Fibroblast of the aortic adventitia (primary cell): ENCODE measurements around the gene WDR47. TPM values are rescaled to one million over a fixed set of nuclear protein-coding genes. Genes with fewer than 3 reads are reported as not detected.
"Not testable (repeated sequence)": the region's sequence is repeated elsewhere in the genome, so short reads cannot be mapped to it uniquely, and the experiment has no call there.

Experiments used
- DNase-seq: peaks from one replicate; pipeline ENCODE4 v3.0.0-alpha.2; 2010; ENCODE audit warnings: low read depth
- H3K4me3 ChIP-seq: 2 replicates; pipeline ENCODE4 v1.5.1; 2011; ENCODE audit warnings: low read depth, mild to moderate bottlenecking, control low read depth, low read length, moderate library complexity
- CTCF ChIP-seq: IDR thresholded peaks from 2 replicates; pipeline ENCODE4 v1.5.1; 2011; ENCODE audit warnings: mild to moderate bottlenecking, low read length, control low read depth, inconsistent platforms; ENCODE audit not compliant: insufficient read depth
- small RNA-seq: library from RNA; depleted of rRNA; stranded (forward); fragments of <200 nt; gene quantifications from one replicate; pipeline ENCODE3, GENCODE V24; 2012
- total RNA-seq: library from RNA; depleted of rRNA; stranded (reverse); fragments of >200 nt; gene quantifications from 2 replicates; pipeline ENCODE4 v1.2.3, GENCODE V29; 2012; ENCODE audit warnings: low replicate concordance

Gene WDR47
- total RNA-seq, 1 donor: 22.1 TPM

GRCh38 chr1:108933944-108934343 lies 108.0 kb downstream of the WDR47 start:
- no peak for TF ChIP-seq CTCF
- no peak for DNase-seq
- H3K4me3 ChIP-seq: no peak overlapping the region

GRCh38 chr1:108927565-108927964 lies 114.3 kb downstream of the WDR47 start:
- H3K4me3 ChIP-seq, DNase-seq: not testable (repeated sequence)

GRCh38 chr1:108925920-108926319 lies 116.0 kb downstream of the WDR47 start:
- TF ChIP-seq CTCF: no peak
- no peak overlapping the region for H3K4me3 ChIP-seq
- no peak for DNase-seq

Small RNAs within 50 kb of the gene (small RNA-seq; reads per million reads assigned to genes)
- gene BX679664.1 (not detected), gene BX679664.2 (not detected)

Other genes with a start within 250 kb of the WDR47 start
- gene AKNAD1, start 185.0 kb downstream of the WDR47 start, total RNA-seq: 0.27 TPM in 1 of 2 replicates, not detected in the other
- 13.3 and 60.0 TPM in 2 replicates for gene GPSM2, start 165.1 kb downstream of the WDR47 start, total RNA-seq
- gene CLCC1, start 78.6 kb downstream of the WDR47 start, total RNA-seq: 39.6 and 74.1 TPM in 2 replicates
- 131 and 287 TPM in 2 replicates for gene TAF13, start 33.9 kb upstream of the WDR47 start, total RNA-seq
- gene TMEM167B, start 48.7 kb upstream of the WDR47 start, total RNA-seq: 26.1 and 28.8 TPM in 2 replicates
- 0.16 and 0.45 TPM in 2 replicates for gene ELAPOR1, start 72.0 kb upstream of the WDR47 start, total RNA-seq
- gene SARS1, start 171.8 kb upstream of the WDR47 start, total RNA-seq: 321 and 576 TPM in 2 replicates
- gene CELSR2, start 207.4 kb upstream of the WDR47 start, total RNA-seq: 0.36 and 0.90 TPM in 2 replicates
- gene PSRC1, start 241.0 kb upstream of the WDR47 start, total RNA-seq: 10.0 and 19.0 TPM in 2 replicates